K562 (cell line): ENCODE results near the gene EGLN1. TPM values are rescaled to one million over a fixed set of nuclear protein-coding genes. Genes with fewer than 3 reads are reported as not detected.
A peak's percentile ranks its signal among the peaks of the same experiment; 100 is the strongest.

Experiments used
- ARID2 ChIP-seq: fragments of 450-650 bp; IDR thresholded peaks from 2 replicates; pipeline ENCODE4 v1.6.1; 2017; ENCODE audit warnings: antibody characterized with exemption, mild to moderate bottlenecking
- BCOR ChIP-seq: fragments of 450-650 bp; IDR thresholded peaks from 2 replicates; pipeline ENCODE4 v1.6.1; 2016
- CBX8 ChIP-seq: fragments of 200-600 bp; sonication (generic); IDR thresholded peaks from 2 replicates; pipeline ENCODE4 v1.6.1; 2012; ENCODE audit warnings: borderline replicate concordance, mixed run types, low read depth, mild to moderate bottlenecking, moderate library complexity, mixed read lengths, low read length, control low read depth, inconsistent platforms; ENCODE audit not compliant: poor library complexity, severe bottlenecking; ENCODE audit errors: extremely low read depth
- ELF1 ChIP-seq: fragments of 200-800 bp; sonication (Bioruptor generic); IDR thresholded peaks from 2 replicates; pipeline ENCODE4 v1.6.1; 2016; ENCODE audit warnings: missing genetic modification characterization, missing compliant biosample characterization
- MTA1 ChIP-seq: fragments of 450-650 bp; IDR thresholded peaks from 2 replicates; pipeline ENCODE4 v1.6.1; 2017; ENCODE audit warnings: borderline replicate concordance
- ZC3H4 ChIP-seq: sonication (generic); formaldehyde crosslinking; IDR thresholded peaks from 2 replicates; pipeline ENCODE4 v1.9.0; 2021; ENCODE audit warnings: missing genetic modification reagents, borderline replicate concordance
- ZNF121 ChIP-seq: sonication (generic); formaldehyde crosslinking; conservative IDR thresholded peaks from 2 replicates; pipeline ENCODE4 v1.8.0; 2022; ENCODE audit warnings: missing genetic modification reagents
- ZNF76 ChIP-seq: fragments of 250-450 bp; sonication (Bioruptor Pico); IDR thresholded peaks from 2 replicates; pipeline ENCODE4 v1.4.0; 2020; ENCODE audit warnings: mild to moderate bottlenecking, moderate library complexity, borderline replicate concordance
- ZNF780A ChIP-seq: fragments of 250-450 bp; sonication (Bioruptor Pico); IDR thresholded peaks from 2 replicates; pipeline ENCODE4 v1.5.0; 2021; ENCODE audit warnings: mild to moderate bottlenecking
- polyA plus RNA-seq, 8 experiments: library from polyadenylated mRNA; depleted of rRNA in 4 of 8; stranded (reverse) in 5 of 8; unstranded in 3 of 8; fragments of >200 nt; fragmentation: Nextera tagmentation in 2 of 8; fragmentation: Illumina TruSeq in 1 of 8; extraction: Ambion mirVana in 2 of 8; extraction: Trizol in 1 of 8; gene quantifications; 2 replicates each; pipeline versions ENCODE4 v1.2.1 to v1.2.3, GENCODE V29; 2011 to 2014; ENCODE audit warnings: inconsistent platforms in 1 of 8, missing spikeins in 1 of 8
- total RNA-seq, 7 experiments: library from RNA; depleted of rRNA in 6 of 7; stranded (reverse); fragments of >200 nt in 6 of 7; fragmentation: Illumina TruSeq in 2 of 7; extraction: Trizol in 2 of 7; gene quantifications; 2 replicates each; pipeline versions ENCODE4 v1.2.1 to v1.2.3, GENCODE V29; 2011 to 2021; ENCODE audit warnings: low replicate concordance in 1 of 7
- TF ChIP-seq, protein P1 (sequence below): fragments of 450-650 bp; IDR thresholded peaks from 2 replicates; pipeline ENCODE4 v1.6.1; 2017; ENCODE audit warnings: antibody characterized with exemption, mild to moderate bottlenecking
- TF ChIP-seq, protein P2 (sequence below): sonication (generic); formaldehyde crosslinking; IDR thresholded peaks from 2 replicates; pipeline ENCODE4 v1.8.1; 2023; ENCODE audit warnings: mild to moderate bottlenecking, missing genetic modification reagents
- TF ChIP-seq, protein P3 (sequence below): sonication (generic); formaldehyde crosslinking; IDR thresholded peaks from 2 replicates; pipeline ENCODE4 v1.8.0; 2022; ENCODE audit warnings: missing genetic modification reagents, mild to moderate bottlenecking, moderate library complexity, borderline replicate concordance
- TF ChIP-seq, protein P4 (sequence below): sonication (generic); formaldehyde crosslinking; IDR thresholded peaks from 2 replicates; pipeline ENCODE4 v1.9.0; 2022; ENCODE audit warnings: mild to moderate bottlenecking, missing genetic modification reagents
- TF ChIP-seq, protein P5 (sequence below): sonication (generic); formaldehyde crosslinking; IDR thresholded peaks from 2 replicates; pipeline ENCODE4 v1.8.0; 2022; ENCODE audit warnings: mild to moderate bottlenecking, missing genetic modification reagents

Gene EGLN1
- total and polyA plus RNA-seq, 9 of the 15 experiments (the other 6 are each of a cell fraction or from before 2014, with no cell fraction given) = 5.2 to 54.3 (median 24.6) TPM

DNA sequence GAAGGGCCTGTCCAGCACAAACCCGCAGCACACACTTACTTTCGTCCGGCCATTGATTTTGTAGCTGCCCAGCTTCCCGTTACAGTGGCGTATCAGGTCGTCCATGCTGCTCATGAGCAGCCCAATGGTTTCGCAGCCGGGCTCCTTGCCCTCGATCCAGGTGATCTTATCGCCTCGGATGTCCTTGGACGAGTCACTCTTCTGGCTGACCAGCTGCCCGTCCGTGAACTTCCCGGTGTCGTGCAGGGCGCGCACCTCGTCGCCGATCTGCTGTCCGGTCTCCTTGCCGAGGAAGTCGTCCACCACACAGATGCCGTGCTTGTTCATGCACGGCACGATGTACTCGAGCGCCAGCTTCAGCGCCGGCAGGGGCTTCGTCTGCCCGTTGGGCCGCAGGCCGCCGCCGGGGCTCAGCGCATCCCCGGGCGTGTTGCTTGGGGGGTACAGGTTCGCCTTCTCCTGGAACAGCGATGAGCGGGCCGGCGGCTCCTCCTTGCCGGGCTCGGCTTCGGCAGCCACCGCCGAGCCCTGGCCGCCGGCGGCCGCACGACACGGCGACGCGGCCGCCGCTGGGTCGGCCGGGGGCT is 1.0 kb downstream of the EGLN1 start (continued):
- TF ChIP-seq, protein P1, sequence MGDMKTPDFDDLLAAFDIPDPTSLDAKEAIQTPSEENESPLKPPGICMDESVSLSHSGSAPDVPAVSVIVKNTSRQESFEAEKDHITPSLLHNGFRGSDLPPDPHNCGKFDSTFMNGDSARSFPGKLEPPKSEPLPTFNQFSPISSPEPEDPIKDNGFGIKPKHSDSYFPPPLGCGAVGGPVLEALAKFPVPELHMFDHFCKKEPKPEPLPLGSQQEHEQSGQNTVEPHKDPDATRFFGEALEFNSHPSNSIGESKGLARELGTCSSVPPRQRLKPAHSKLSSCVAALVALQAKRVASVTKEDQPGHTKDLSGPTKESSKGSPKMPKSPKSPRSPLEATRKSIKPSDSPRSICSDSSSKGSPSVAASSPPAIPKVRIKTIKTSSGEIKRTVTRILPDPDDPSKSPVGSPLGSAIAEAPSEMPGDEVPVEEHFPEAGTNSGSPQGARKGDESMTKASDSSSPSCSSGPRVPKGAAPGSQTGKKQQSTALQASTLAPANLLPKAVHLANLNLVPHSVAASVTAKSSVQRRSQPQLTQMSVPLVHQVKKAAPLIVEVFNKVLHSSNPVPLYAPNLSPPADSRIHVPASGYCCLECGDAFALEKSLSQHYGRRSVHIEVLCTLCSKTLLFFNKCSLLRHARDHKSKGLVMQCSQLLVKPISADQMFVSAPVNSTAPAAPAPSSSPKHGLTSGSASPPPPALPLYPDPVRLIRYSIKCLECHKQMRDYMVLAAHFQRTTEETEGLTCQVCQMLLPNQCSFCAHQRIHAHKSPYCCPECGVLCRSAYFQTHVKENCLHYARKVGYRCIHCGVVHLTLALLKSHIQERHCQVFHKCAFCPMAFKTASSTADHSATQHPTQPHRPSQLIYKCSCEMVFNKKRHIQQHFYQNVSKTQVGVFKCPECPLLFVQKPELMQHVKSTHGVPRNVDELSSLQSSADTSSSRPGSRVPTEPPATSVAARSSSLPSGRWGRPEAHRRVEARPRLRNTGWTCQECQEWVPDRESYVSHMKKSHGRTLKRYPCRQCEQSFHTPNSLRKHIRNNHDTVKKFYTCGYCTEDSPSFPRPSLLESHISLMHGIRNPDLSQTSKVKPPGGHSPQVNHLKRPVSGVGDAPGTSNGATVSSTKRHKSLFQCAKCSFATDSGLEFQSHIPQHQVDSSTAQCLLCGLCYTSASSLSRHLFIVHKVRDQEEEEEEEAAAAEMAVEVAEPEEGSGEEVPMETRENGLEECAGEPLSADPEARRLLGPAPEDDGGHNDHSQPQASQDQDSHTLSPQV = no peak
- TF ChIP-seq, protein P2, sequence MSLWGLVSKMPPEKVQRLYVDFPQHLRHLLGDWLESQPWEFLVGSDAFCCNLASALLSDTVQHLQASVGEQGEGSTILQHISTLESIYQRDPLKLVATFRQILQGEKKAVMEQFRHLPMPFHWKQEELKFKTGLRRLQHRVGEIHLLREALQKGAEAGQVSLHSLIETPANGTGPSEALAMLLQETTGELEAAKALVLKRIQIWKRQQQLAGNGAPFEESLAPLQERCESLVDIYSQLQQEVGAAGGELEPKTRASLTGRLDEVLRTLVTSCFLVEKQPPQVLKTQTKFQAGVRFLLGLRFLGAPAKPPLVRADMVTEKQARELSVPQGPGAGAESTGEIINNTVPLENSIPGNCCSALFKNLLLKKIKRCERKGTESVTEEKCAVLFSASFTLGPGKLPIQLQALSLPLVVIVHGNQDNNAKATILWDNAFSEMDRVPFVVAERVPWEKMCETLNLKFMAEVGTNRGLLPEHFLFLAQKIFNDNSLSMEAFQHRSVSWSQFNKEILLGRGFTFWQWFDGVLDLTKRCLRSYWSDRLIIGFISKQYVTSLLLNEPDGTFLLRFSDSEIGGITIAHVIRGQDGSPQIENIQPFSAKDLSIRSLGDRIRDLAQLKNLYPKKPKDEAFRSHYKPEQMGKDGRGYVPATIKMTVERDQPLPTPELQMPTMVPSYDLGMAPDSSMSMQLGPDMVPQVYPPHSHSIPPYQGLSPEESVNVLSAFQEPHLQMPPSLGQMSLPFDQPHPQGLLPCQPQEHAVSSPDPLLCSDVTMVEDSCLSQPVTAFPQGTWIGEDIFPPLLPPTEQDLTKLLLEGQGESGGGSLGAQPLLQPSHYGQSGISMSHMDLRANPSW = no peak
- TF ChIP-seq, protein P3, sequence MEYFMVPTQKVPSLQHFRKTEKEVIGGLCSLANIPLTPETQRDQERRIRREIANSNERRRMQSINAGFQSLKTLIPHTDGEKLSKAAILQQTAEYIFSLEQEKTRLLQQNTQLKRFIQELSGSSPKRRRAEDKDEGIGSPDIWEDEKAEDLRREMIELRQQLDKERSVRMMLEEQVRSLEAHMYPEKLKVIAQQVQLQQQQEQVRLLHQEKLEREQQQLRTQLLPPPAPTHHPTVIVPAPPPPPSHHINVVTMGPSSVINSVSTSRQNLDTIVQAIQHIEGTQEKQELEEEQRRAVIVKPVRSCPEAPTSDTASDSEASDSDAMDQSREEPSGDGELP (CRISPR knock-in tag) = peak; percentile 85
- TF ChIP-seq BCOR (peak; percentile 80), ARID2 (no peak), CBX8 (no peak), MTA1 (no peak), ZNF121 (CRISPR knock-in tag) (no peak), ZC3H4 (CRISPR knock-in tag) (no peak), ZNF76 (peak; percentile 66; the same call in 1 of the 2 replicates), ELF1 (tag) (no peak; the same call in 1 of the 2 replicates), ZNF780A (CRISPR knock-in tag) (no peak)
- TF ChIP-seq, protein P4, sequence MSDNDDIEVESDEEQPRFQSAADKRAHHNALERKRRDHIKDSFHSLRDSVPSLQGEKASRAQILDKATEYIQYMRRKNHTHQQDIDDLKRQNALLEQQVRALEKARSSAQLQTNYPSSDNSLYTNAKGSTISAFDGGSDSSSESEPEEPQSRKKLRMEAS = no peak; the same call in 1 of the 2 replicates
- TF ChIP-seq, protein P5, sequence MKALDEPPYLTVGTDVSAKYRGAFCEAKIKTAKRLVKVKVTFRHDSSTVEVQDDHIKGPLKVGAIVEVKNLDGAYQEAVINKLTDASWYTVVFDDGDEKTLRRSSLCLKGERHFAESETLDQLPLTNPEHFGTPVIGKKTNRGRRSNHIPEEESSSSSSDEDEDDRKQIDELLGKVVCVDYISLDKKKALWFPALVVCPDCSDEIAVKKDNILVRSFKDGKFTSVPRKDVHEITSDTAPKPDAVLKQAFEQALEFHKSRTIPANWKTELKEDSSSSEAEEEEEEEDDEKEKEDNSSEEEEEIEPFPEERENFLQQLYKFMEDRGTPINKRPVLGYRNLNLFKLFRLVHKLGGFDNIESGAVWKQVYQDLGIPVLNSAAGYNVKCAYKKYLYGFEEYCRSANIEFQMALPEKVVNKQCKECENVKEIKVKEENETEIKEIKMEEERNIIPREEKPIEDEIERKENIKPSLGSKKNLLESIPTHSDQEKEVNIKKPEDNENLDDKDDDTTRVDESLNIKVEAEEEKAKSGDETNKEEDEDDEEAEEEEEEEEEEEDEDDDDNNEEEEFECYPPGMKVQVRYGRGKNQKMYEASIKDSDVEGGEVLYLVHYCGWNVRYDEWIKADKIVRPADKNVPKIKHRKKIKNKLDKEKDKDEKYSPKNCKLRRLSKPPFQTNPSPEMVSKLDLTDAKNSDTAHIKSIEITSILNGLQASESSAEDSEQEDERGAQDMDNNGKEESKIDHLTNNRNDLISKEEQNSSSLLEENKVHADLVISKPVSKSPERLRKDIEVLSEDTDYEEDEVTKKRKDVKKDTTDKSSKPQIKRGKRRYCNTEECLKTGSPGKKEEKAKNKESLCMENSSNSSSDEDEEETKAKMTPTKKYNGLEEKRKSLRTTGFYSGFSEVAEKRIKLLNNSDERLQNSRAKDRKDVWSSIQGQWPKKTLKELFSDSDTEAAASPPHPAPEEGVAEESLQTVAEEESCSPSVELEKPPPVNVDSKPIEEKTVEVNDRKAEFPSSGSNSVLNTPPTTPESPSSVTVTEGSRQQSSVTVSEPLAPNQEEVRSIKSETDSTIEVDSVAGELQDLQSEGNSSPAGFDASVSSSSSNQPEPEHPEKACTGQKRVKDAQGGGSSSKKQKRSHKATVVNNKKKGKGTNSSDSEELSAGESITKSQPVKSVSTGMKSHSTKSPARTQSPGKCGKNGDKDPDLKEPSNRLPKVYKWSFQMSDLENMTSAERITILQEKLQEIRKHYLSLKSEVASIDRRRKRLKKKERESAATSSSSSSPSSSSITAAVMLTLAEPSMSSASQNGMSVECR = no peak
